GM21381 (cell line): Measurements from ENCODE around the gene COL4A2.

Experiments used
- ATAC-seq: cut with Tn5 transposase; IDR thresholded peaks from one replicate; pipeline ENCODE4 v1.9.1; 2021; ENCODE audit warnings: mild to moderate bottlenecking, moderate library complexity; ENCODE audit not compliant: unreplicated experiment

The COL4A2 gene

GRCh38 chr13:110306960-110307766, at the start of gene COL4A2, which contains the start of gene COL4A1:
Gene COL4A2, plus strand, starts transcription at chr13:110307284. Its CDS starts 620 bp downstream, at chr13:110307904.
Gene COL4A1, minus strand, starts transcription at chr13:110307157. Its CDS starts 130 bp downstream, at chr13:110307027.
- ATAC-seq = no peak

- no peak for ATAC-seq
Measured at GRCh38 chr13:110257408-110257807, 49.7 kb upstream of the COL4A2 start.

- ATAC-seq = no peak
Measured at GRCh38 chr13:110258876-110259631, 48.0 kb upstream of the COL4A2 start.

- ATAC-seq = no peak
Measured at GRCh38 chr13:110259651-110260050, 47.4 kb upstream of the COL4A2 start.

- no peak for ATAC-seq
Measured at GRCh38 chr13:110261166-110262081, 45.7 kb upstream of the COL4A2 start.

- no peak for ATAC-seq
Measured at GRCh38 chr13:110262082-110262436, 45.0 kb upstream of the COL4A2 start.

GRCh38 chr13:110262508-110263291, 44.4 kb upstream of the COL4A2 start:
- ATAC-seq = no peak

- ATAC-seq = no peak
Measured at GRCh38 chr13:110263404-110263803, 43.7 kb upstream of the COL4A2 start.

GRCh38 chr13:110263888-110264287, 43.2 kb upstream of the COL4A2 start:
- no peak for ATAC-seq

GRCh38 chr13:110264685-110265275, 42.3 kb upstream of the COL4A2 start:
- ATAC-seq = no peak

GRCh38 chr13:110265341-110265681, 41.8 kb upstream of the COL4A2 start:
- ATAC-seq = no peak

GRCh38 chr13:110265682-110266430, 41.2 kb upstream of the COL4A2 start:
- ATAC-seq = no peak

GRCh38 chr13:110266431-110266809, 40.7 kb upstream of the COL4A2 start:
- no peak for ATAC-seq

- ATAC-seq = no peak
Measured at GRCh38 chr13:110266983-110267382, 40.1 kb upstream of the COL4A2 start.

- no peak for ATAC-seq
Measured at GRCh38 chr13:110268061-110268460, 39.0 kb upstream of the COL4A2 start.

- no peak for ATAC-seq
Measured at GRCh38 chr13:110268576-110269185, 38.4 kb upstream of the COL4A2 start.

- no peak for ATAC-seq
Measured at GRCh38 chr13:110269509-110270185, 37.4 kb upstream of the COL4A2 start.

GRCh38 chr13:110270507-110270906, 36.6 kb upstream of the COL4A2 start:
- ATAC-seq = no peak
